DND-41 (cell line): Measurements from ENCODE around the gene NOS2.
"Not testable (repeated sequence)": the region's sequence is repeated elsewhere in the genome, so short reads cannot be mapped to it uniquely, and the experiment has no call there.

Experiments
- ATAC-seq: fragments of 200-7000 bp; cut with Tn5 transposase; 3 replicates; pipeline ENCODE4 v1.9.1; 2021; ENCODE audit warnings: low read depth; ENCODE audit not compliant: insufficient read depth
- DNase-seq: peaks from one replicate; pipeline ENCODE4 v3.0.0-alpha.2; 2020
- H2AFZ ChIP-seq: 2 replicates; pipeline ENCODE4 v1.6.0; 2012; ENCODE audit warnings: low read depth, low read length
- H3K27ac ChIP-seq: 2 replicates; pipeline ENCODE4 v1.5.1; 2012; ENCODE audit warnings: low read length, inconsistent platforms
- H3K27me3 ChIP-seq: fragments of 200-600 bp; sonication (generic); 2 replicates; pipeline ENCODE4 v1.6.0; 2012; ENCODE audit warnings: low read length, mild to moderate bottlenecking, inconsistent platforms; ENCODE audit not compliant: insufficient read depth, poor library complexity
- H3K36me3 ChIP-seq: 2 replicates; pipeline ENCODE4 v1.5.1; 2012; ENCODE audit warnings: low read length, inconsistent platforms; ENCODE audit not compliant: insufficient read depth
- H3K4me1 ChIP-seq: 2 replicates; pipeline ENCODE4 v1.5.1; 2012; ENCODE audit warnings: mild to moderate bottlenecking, low read length; ENCODE audit not compliant: insufficient read depth
- H3K4me2 ChIP-seq: 2 replicates; pipeline ENCODE4 v1.6.0; 2012; ENCODE audit warnings: mild to moderate bottlenecking, moderate library complexity, low read length, inconsistent platforms; ENCODE audit not compliant: insufficient read depth
- H3K4me3 ChIP-seq, 2 experiments: fragments of 200-600 bp in 1 of 2; shearing (Covaris generic) in 1 of 2; 2 replicates each; pipeline ENCODE4 v1.5.1; 2012 to 2016; ENCODE audit warnings: inconsistent platforms in 2 of 2, low read length in 2 of 2, mild to moderate bottlenecking in 2 of 2, low read depth in 1 of 2, moderate library complexity in 1 of 2
- H3K79me2 ChIP-seq: 2 replicates; pipeline ENCODE4 v1.6.0; 2012; ENCODE audit warnings: low read length, inconsistent platforms; ENCODE audit not compliant: insufficient read depth
- H3K9ac ChIP-seq: 2 replicates; pipeline ENCODE4 v1.6.0; 2012; ENCODE audit warnings: low read depth, mild to moderate bottlenecking, inconsistent platforms, low read length, moderate library complexity
- H3K9me3 ChIP-seq: 2 replicates; pipeline ENCODE4 v1.5.1; 2012; ENCODE audit warnings: low read length, moderate library complexity, mild to moderate bottlenecking, inconsistent platforms; ENCODE audit not compliant: insufficient read depth, severe bottlenecking
- H4K20me1 ChIP-seq: 2 replicates; pipeline ENCODE4 v1.6.0; 2012; ENCODE audit warnings: low read length; ENCODE audit not compliant: insufficient read depth
- CTCF ChIP-seq: IDR thresholded peaks from 2 replicates; pipeline ENCODE4 v1.5.1; 2012; ENCODE audit warnings: borderline replicate concordance, low read length, moderate library complexity, mild to moderate bottlenecking; ENCODE audit not compliant: poor library complexity, severe bottlenecking; ENCODE audit errors: extremely low read depth
- EZH2 ChIP-seq: IDR thresholded peaks from 3 replicates; pipeline ENCODE4 v1.6.1; 2012; ENCODE audit warnings: borderline replicate concordance, low read depth, mild to moderate bottlenecking, moderate library complexity, low read length, inconsistent platforms; ENCODE audit not compliant: severe bottlenecking

The NOS2 gene

GRCh38 chr17:27733773-27734172, 66.6 kb downstream of the NOS2 start:
- DNase-seq (no peak), ATAC-seq (no peak)
- H3K27ac ChIP-seq, result no peak overlapping the region
- H3K36me3 ChIP-seq, result no peaks in the 10 kb centered on the region
- H2AFZ ChIP-seq, result no peak overlapping the region
- H3K9ac ChIP-seq, result no peak overlapping the region
- no peaks in the 10 kb centered on the region for H3K27me3 ChIP-seq
- TF ChIP-seq CTCF (no peak), EZH2 (no peak)
- no peak overlapping the region for H3K4me3 ChIP-seq
- H3K79me2 ChIP-seq, result no peaks in the 10 kb centered on the region
- no peaks in the 10 kb centered on the region for H3K9me3 ChIP-seq
- H3K4me1 ChIP-seq, result no peaks in the 10 kb centered on the region
- H3K4me2 ChIP-seq, result no peak overlapping the region
- H4K20me1 ChIP-seq, result no peaks in the 10 kb centered on the region

- H3K27me3 ChIP-seq, H3K27ac ChIP-seq, H3K9me3 ChIP-seq, ATAC-seq, H4K20me1 ChIP-seq, DNase-seq, H3K79me2 ChIP-seq, H3K9ac ChIP-seq, H3K4me3 ChIP-seq, H3K4me2 ChIP-seq, H2AFZ ChIP-seq, H3K4me1 ChIP-seq, H3K36me3 ChIP-seq: not testable (repeated sequence)
These were observed 67.6 kb downstream of the NOS2 start for GRCh38 chr17:27732746-27733145.

- ATAC-seq, H3K4me3 ChIP-seq, H3K4me2 ChIP-seq, H3K36me3 ChIP-seq, H3K27ac ChIP-seq, H2AFZ ChIP-seq, H3K79me2 ChIP-seq, H3K27me3 ChIP-seq, H3K9ac ChIP-seq, H3K4me1 ChIP-seq, H3K9me3 ChIP-seq, H4K20me1 ChIP-seq, DNase-seq: not testable (repeated sequence)
These were observed 74.3 kb downstream of the NOS2 start for GRCh38 chr17:27725982-27726381.

- Histone ChIP-seq H3K9ac (no peak overlapping the region), H3K79me2 (no peaks in the 10 kb centered on the region), H3K27ac (no peak overlapping the region), H2AFZ (no peak overlapping the region), H3K4me2 (no peak overlapping the region), H3K27me3 (no peaks in the 10 kb centered on the region), H3K36me3 (no peaks in the 10 kb centered on the region), H4K20me1 (no peaks in the 10 kb centered on the region), H3K4me1 (no peaks in the 10 kb centered on the region), H3K4me3 (no peak overlapping the region), H3K9me3 (no peaks in the 10 kb centered on the region)
- DNase-seq (no peak), ATAC-seq (no peak)
- TF ChIP-seq EZH2 (no peak), CTCF (no peak)
These were observed 78.5 kb downstream of the NOS2 start for GRCh38 chr17:27721797-27722196.
